Measurements from ENCODE around the gene TSPAN18. TPM values are rescaled to one million over a fixed set of nuclear protein-coding genes. Genes with fewer than 3 reads are reported as not detected.

Gene TSPAN18
- total RNA-seq, 1 experiment from 2014 or later = 21.3 TPM

DNA sequence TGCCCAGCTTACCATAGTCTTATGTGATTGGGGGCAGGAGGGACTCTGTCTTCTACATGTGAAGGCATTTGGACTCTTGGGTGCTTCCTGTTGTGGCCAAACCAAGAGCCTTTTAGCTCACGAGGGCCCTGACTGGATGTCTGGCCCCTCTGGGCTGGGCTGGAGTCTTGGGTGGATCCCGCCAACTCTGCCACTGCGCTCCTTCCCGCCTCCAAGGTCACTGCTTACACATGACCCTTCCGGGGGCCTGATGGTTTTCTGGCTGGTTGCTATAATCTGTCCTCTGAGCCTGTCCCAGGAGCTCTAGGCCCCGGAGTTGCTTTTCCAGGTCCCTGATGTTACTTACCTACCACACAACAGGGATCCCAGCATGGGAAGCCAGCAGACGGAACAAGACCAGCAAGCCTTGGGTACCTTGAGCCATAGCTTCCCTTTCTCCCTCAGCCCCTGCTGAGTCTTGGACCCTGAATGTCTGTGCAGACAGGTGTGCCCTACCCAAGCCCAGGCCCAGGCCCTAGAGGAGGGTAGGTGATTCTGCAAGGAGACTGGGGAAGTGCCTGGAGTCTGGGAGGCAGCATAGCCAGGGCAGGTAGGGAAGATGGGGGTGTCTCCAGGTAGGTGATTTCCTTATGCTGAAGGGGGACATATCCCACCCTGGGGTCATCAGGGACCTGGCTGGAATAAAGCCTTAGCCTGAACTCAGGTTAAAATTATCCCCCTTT lies 100.3 kb downstream of the TSPAN18 start:
- Histone ChIP-seq H3K9me3 (ENCODE audit: control insufficient read depth, insufficient read depth, low read depth, low read length) (no peaks in the 10 kb centered on the region), H3K4me1 (ENCODE audit: control insufficient read depth, insufficient read depth, low read length) (no peaks in the 10 kb centered on the region), H3K36me3 (ENCODE audit: control insufficient read depth, insufficient read depth, low read length) (no peaks in the 10 kb centered on the region), H3K27ac (ENCODE audit: low read length) (no peak overlapping the region), H3K27me3 (ENCODE audit: control insufficient read depth, insufficient read depth, low read length) (no peaks in the 10 kb centered on the region), H3K4me3 (ENCODE audit: low read depth in 2 of 2, low read length in 2 of 2) (no peak overlapping the region)
- DNase-seq (ENCODE audit: low read depth, low spot score) (no peak), ATAC-seq (no peak)
- ChIA-PET POLR2A (no interaction called here), CTCF (no interaction called here)
- no TSS peak for BruUV-seq (replicated peaks)
- TF ChIP-seq, protein P1, sequence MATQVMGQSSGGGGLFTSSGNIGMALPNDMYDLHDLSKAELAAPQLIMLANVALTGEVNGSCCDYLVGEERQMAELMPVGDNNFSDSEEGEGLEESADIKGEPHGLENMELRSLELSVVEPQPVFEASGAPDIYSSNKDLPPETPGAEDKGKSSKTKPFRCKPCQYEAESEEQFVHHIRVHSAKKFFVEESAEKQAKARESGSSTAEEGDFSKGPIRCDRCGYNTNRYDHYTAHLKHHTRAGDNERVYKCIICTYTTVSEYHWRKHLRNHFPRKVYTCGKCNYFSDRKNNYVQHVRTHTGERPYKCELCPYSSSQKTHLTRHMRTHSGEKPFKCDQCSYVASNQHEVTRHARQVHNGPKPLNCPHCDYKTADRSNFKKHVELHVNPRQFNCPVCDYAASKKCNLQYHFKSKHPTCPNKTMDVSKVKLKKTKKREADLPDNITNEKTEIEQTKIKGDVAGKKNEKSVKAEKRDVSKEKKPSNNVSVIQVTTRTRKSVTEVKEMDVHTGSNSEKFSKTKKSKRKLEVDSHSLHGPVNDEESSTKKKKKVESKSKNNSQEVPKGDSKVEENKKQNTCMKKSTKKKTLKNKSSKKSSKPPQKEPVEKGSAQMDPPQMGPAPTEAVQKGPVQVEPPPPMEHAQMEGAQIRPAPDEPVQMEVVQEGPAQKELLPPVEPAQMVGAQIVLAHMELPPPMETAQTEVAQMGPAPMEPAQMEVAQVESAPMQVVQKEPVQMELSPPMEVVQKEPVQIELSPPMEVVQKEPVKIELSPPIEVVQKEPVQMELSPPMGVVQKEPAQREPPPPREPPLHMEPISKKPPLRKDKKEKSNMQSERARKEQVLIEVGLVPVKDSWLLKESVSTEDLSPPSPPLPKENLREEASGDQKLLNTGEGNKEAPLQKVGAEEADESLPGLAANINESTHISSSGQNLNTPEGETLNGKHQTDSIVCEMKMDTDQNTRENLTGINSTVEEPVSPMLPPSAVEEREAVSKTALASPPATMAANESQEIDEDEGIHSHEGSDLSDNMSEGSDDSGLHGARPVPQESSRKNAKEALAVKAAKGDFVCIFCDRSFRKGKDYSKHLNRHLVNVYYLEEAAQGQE (IDR thresholded peaks at IDR 0.05; ENCODE audit: insufficient read depth in 1 of 2, low read depth in 2 of 2, low read length in 1 of 2) = no peak
- TF ChIP-seq TCF7L2 (IDR thresholded peaks at IDR 0.05; ENCODE audit: low read depth, low read length) = no peak
- TF ChIP-seq SIN3A (IDR thresholded peaks at IDR 0.05; ENCODE audit: borderline replicate concordance, insufficient read depth, low read depth, low read length) = no peak
- TF ChIP-seq, protein P2, sequence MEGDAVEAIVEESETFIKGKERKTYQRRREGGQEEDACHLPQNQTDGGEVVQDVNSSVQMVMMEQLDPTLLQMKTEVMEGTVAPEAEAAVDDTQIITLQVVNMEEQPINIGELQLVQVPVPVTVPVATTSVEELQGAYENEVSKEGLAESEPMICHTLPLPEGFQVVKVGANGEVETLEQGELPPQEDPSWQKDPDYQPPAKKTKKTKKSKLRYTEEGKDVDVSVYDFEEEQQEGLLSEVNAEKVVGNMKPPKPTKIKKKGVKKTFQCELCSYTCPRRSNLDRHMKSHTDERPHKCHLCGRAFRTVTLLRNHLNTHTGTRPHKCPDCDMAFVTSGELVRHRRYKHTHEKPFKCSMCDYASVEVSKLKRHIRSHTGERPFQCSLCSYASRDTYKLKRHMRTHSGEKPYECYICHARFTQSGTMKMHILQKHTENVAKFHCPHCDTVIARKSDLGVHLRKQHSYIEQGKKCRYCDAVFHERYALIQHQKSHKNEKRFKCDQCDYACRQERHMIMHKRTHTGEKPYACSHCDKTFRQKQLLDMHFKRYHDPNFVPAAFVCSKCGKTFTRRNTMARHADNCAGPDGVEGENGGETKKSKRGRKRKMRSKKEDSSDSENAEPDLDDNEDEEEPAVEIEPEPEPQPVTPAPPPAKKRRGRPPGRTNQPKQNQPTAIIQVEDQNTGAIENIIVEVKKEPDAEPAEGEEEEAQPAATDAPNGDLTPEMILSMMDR (IDR thresholded peaks at IDR 0.05) = no peak
- TF ChIP-seq POLR2AphosphoS5 (IDR thresholded peaks at IDR 0.05; ENCODE audit: low read depth, low read length) = no peak
- intact Hi-C loops (cut with micrococcal nuclease; ENCODE audit: unreplicated experiment) = no loop called here
- in situ Hi-C loops (cut with HindIII; ENCODE audit: low pct_unique_long_range_greater_than_20kb, low sequenced_read_pairs) = no loop called here

DNA sequence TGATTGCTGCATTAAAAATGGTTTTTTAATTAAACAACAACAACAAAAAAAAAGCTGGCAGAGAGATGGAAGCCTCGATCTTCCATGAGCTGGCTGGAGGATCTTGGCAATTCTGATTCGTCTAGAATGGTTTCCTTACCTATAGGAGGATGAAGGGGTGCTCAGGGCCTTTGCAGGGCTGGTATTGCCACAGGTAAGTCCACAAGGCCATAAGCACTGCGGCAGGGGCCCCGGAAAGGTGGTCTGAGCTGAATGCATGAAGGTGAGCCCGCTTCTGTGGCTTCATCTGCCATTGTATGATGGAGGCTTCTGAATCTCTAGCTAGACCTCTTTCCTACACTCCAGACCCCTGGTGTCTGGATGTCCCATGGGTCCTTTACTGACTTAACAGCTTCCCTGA lies 101.5 kb downstream of the TSPAN18 start:
- H3K27ac ChIP-seq (ENCODE audit: low read length) = no peak overlapping the region
- ATAC-seq (no peak), DNase-seq (ENCODE audit: low read depth, low spot score) (no peak)
- ChIA-PET POLR2A (no interaction called here), CTCF (no interaction called here)
- no peaks in the 10 kb centered on the region for H3K36me3 ChIP-seq (ENCODE audit: control insufficient read depth, insufficient read depth, low read length)
- H3K9me3 ChIP-seq (ENCODE audit: control insufficient read depth, insufficient read depth, low read depth, low read length) = no peaks in the 10 kb centered on the region
- TF ChIP-seq, protein P1 (IDR thresholded peaks at IDR 0.05; ENCODE audit: insufficient read depth in 1 of 2, low read depth in 2 of 2, low read length in 1 of 2) = no peak
- TF ChIP-seq, protein P2 (IDR thresholded peaks at IDR 0.05) = no peak
- TF ChIP-seq TCF7L2 (IDR thresholded peaks at IDR 0.05; ENCODE audit: low read depth, low read length) = no peak
- no peak for TF ChIP-seq POLR2AphosphoS5 (IDR thresholded peaks at IDR 0.05; ENCODE audit: low read depth, low read length)
- TF ChIP-seq SIN3A (IDR thresholded peaks at IDR 0.05; ENCODE audit: borderline replicate concordance, insufficient read depth, low read depth, low read length) = no peak
- H3K27me3 ChIP-seq (ENCODE audit: control insufficient read depth, insufficient read depth, low read length) = no peaks in the 10 kb centered on the region
- no TSS peak for BruUV-seq (replicated peaks)
- no peak overlapping the region for H3K4me3 ChIP-seq (ENCODE audit: low read depth in 2 of 2, low read length in 2 of 2)
- no peaks in the 10 kb centered on the region for H3K4me1 ChIP-seq (ENCODE audit: control insufficient read depth, insufficient read depth, low read length)
- in situ Hi-C loops (cut with HindIII; ENCODE audit: low pct_unique_long_range_greater_than_20kb, low sequenced_read_pairs) = no loop called here
- intact Hi-C loops (cut with micrococcal nuclease; ENCODE audit: unreplicated experiment) = no loop called here

All from Panc1 (cell line).